ENCODE measurements around the gene HSP90AA1. TPM values are rescaled to one million over a fixed set of nuclear protein-coding genes. Genes with fewer than 3 reads are reported as not detected.

HSP90AA1 gene
- total RNA-seq, 4 donors from 2014 or later = 227 to 609 (median 488) TPM

- no peak for DNase-seq
- Histone ChIP-seq H3K27me3 (no peaks in the 10 kb centered on the region), H3K27ac (no peak overlapping the region), H3K9me3 (no peaks in the 10 kb centered on the region), H3K36me3 (peaks cover 6 to 100% of the 10 kb centered on the region in 2 donors), H3K4me3 (no peak overlapping the region), H3K4me1 (no peaks in the 10 kb centered on the region)
- in situ Hi-C loops (cut with MboI; ENCODE audit: low sequenced_read_pairs in 4 of 4) (no loop called here), intact Hi-C loops (cut with DNase I; ENCODE audit: low total_unique reads) (no loop called here)
- no peak for ATAC-seq
- TF ChIP-seq CTCF (IDR thresholded peaks at IDR 0.05 in 4 of 5, conservative IDR thresholded peaks at IDR 0.05 in 1 of 5) = no peak
- TF ChIP-seq POLR2A (IDR thresholded peaks at IDR 0.05) = no peak
Measured at GRCh38 chr14:102033241-102033640, 53.6 kb downstream of the HSP90AA1 start.

Other genes starting within 250 kb of the HSP90AA1 start
- 100 to 1,000 TPM; 486 to 737 (median 718) TPM for gene DYNC1H1, start 122.5 kb downstream of the HSP90AA1 start, total RNA-seq
- 10 to 100 TPM; 18.1 to 49.7 (median 21.0) TPM for gene WDR20, start 52.9 kb upstream of the HSP90AA1 start, total RNA-seq
- 1 to 10 TPM; 1.3 to 2.8 (median 2.3) TPM for gene MOK, start 218.1 kb upstream of the HSP90AA1 start, total RNA-seq
- 10 to 100 TPM; 10.6 to 16.8 (median 14.0) TPM for gene ZNF839, start 232.7 kb upstream of the HSP90AA1 start, total RNA-seq

All from gastrocnemius medialis (tissue), 4 donors.